ENCODE results near the gene SFT2D1.

Gene SFT2D1

GRCh38 chr6:166307082-166308032, 35.0 kb downstream of the SFT2D1 start:
- no peak for DNase-seq (ENCODE audit: low spot score)

- no peak for DNase-seq (ENCODE audit: low spot score)
Measured at GRCh38 chr6:166306378-166307081, 35.8 kb downstream of the SFT2D1 start.

- no peak for DNase-seq (ENCODE audit: low spot score)
Measured at GRCh38 chr6:166305562-166306117, 36.7 kb downstream of the SFT2D1 start.

GRCh38 chr6:166304106-166304505, 38.2 kb downstream of the SFT2D1 start:
- DNase-seq (ENCODE audit: low spot score) = no peak

GRCh38 chr6:166301611-166302529, 40.5 kb downstream of the SFT2D1 start:
- DNase-seq (ENCODE audit: low spot score) = no peak

- no peak for DNase-seq (ENCODE audit: low spot score)
Measured at GRCh38 chr6:166300357-166300987, 41.9 kb downstream of the SFT2D1 start.

GRCh38 chr6:166297606-166298005, 44.7 kb downstream of the SFT2D1 start:
- DNase-seq (ENCODE audit: low spot score) = no peak

GRCh38 chr6:166296035-166296883, 46.1 kb downstream of the SFT2D1 start:
- no peak for DNase-seq (ENCODE audit: low spot score)

- no peak for DNase-seq (ENCODE audit: low spot score)
Measured at GRCh38 chr6:166293731-166294584, 48.4 kb downstream of the SFT2D1 start.

- DNase-seq (ENCODE audit: low spot score) = no peak
Measured at GRCh38 chr6:166289207-166290060, 52.9 kb downstream of the SFT2D1 start.

GRCh38 chr6:166286839-166287271, 55.5 kb downstream of the SFT2D1 start:
- no peak for DNase-seq (ENCODE audit: low spot score)

GRCh38 chr6:166285233-166285632, 57.1 kb downstream of the SFT2D1 start:
- DNase-seq (ENCODE audit: low spot score) = no peak

- DNase-seq (ENCODE audit: low spot score) = no peak
Measured at GRCh38 chr6:166284640-166285039, 57.7 kb downstream of the SFT2D1 start.

GRCh38 chr6:166282394-166283032, 59.8 kb downstream of the SFT2D1 start:
- DNase-seq (ENCODE audit: low spot score) = no peak

- DNase-seq (ENCODE audit: low spot score) = no peak
Measured at GRCh38 chr6:166281104-166281503, 61.2 kb downstream of the SFT2D1 start.

GRCh38 chr6:166279393-166279679, 63.0 kb downstream of the SFT2D1 start:
- no peak for DNase-seq (ENCODE audit: low spot score)

- DNase-seq (ENCODE audit: low spot score) = no peak
Measured at GRCh38 chr6:166278579-166279392, 63.6 kb downstream of the SFT2D1 start.
